CD8-positive, alpha-beta memory T cell (primary cell): ENCODE results near the gene DOCK2. TPM values are rescaled to one million over a fixed set of nuclear protein-coding genes. Genes with fewer than 3 reads are reported as not detected.
A peak's percentile ranks its signal among the peaks of the same experiment; 100 is the strongest.
"Not testable (repeated sequence)": the region's sequence is repeated elsewhere in the genome, so short reads cannot be mapped to it uniquely, and the experiment has no call there.

Experiments used
- CTCF ChIA-PET: fragments of 350-600 bp; sonication (Branson Sonifier 250); formaldehyde crosslinking; loops from one replicate; lab custom pipeline; 2021; ENCODE audit warnings: antibody characterized with exemption; lab: Charles Lee
- POLR2A ChIA-PET: fragments of 350-600 bp; sonication (Branson Sonifier 250); formaldehyde crosslinking; loops from one replicate; lab custom pipeline; 2021; ENCODE audit warnings: antibody characterized with exemption; lab: Charles Lee
- DNase-seq, 5 donors: peaks; one replicate each; pipeline versions ENCODE4 v3.0.0 to v3.0.0-alpha.2; 2020 to 2022; ENCODE audit warnings: mixed read lengths in 1 of 5
- H3K27ac ChIP-seq: one replicate; pipeline ENCODE4 v1.7.0; 2013; ENCODE audit warnings: low read depth, mild to moderate bottlenecking, low read length, moderate library complexity
- H3K27me3 ChIP-seq: 2 replicates; pipeline ENCODE4 v1.7.0; 2013; ENCODE audit warnings: low read length, mild to moderate bottlenecking; ENCODE audit not compliant: insufficient read depth, poor library complexity, severe bottlenecking
- H3K36me3 ChIP-seq: 2 replicates; pipeline ENCODE4 v1.7.0; 2013; ENCODE audit warnings: mild to moderate bottlenecking, low read length, moderate library complexity; ENCODE audit not compliant: insufficient read depth
- H3K4me1 ChIP-seq: 2 replicates; pipeline ENCODE4 v1.7.0; 2013; ENCODE audit warnings: mild to moderate bottlenecking, low read length, moderate library complexity; ENCODE audit not compliant: insufficient read depth
- H3K4me3 ChIP-seq: 2 replicates; pipeline ENCODE4 v1.7.0; 2013; ENCODE audit warnings: mild to moderate bottlenecking, low read length
- H3K9me3 ChIP-seq: 2 replicates; pipeline ENCODE4 v1.7.0; 2013; ENCODE audit warnings: mild to moderate bottlenecking, low read length
- H3K27ac Mint-ChIP-seq, 8 donors: one replicate each; pipeline ENCODE4 v1.8.0; 2020 to 2021; ENCODE audit warnings: mixed read lengths in 8 of 8, mild to moderate bottlenecking in 6 of 8, inconsistent platforms in 3 of 8, moderate library complexity in 3 of 8
- H3K27me3 Mint-ChIP-seq, 2 donors: one replicate each; pipeline ENCODE4 v1.8.0; 2020 to 2021; ENCODE audit warnings: mixed read lengths in 2 of 2, mild to moderate bottlenecking in 1 of 2, moderate library complexity in 1 of 2
- H3K36me3 Mint-ChIP-seq, 3 donors: one replicate each; pipeline ENCODE4 v1.8.0; 2020 to 2021; ENCODE audit warnings: mixed read lengths in 3 of 3, inconsistent platforms in 1 of 3, mild to moderate bottlenecking in 1 of 3
- H3K4me1 Mint-ChIP-seq, 3 donors: one replicate each; pipeline ENCODE4 v1.8.0; 2020 to 2021; ENCODE audit warnings: mixed read lengths in 3 of 3, inconsistent platforms in 1 of 3, mild to moderate bottlenecking in 1 of 3
- H3K4me3 Mint-ChIP-seq, 7 donors: one replicate each; pipeline ENCODE4 v1.8.0; 2020 to 2021; ENCODE audit warnings: mixed read lengths in 7 of 7, mild to moderate bottlenecking in 6 of 7, moderate library complexity in 4 of 7, inconsistent platforms in 2 of 7
- H3K9me3 Mint-ChIP-seq, 5 donors: one replicate each; pipeline ENCODE4 v1.8.0; 2020 to 2022; ENCODE audit warnings: mixed read lengths in 5 of 5, mild to moderate bottlenecking in 3 of 5, moderate library complexity in 2 of 5, inconsistent platforms in 1 of 5
- polyA plus RNA-seq: library from polyadenylated mRNA; unstranded; fragments of 300-500 nt; fragmentation: Illumina TruSeq; gene quantifications from one replicate; pipeline ENCODE4 v1.2.3, GENCODE V29; 2021
- total RNA-seq, 2 experiments: library from RNA; stranded (reverse); gene quantifications; one replicate each; pipeline ENCODE4 v1.2.3, GENCODE V29; 2021

Gene DOCK2
- total and polyA plus RNA-seq, 3 experiments from 2014 or later: 102 to 157 (median 155) TPM

- no peaks in the 10 kb centered on the region for H3K9me3 ChIP-seq
- peaks cover 18% of the 10 kb centered on the region for H3K36me3 ChIP-seq
- peaks cover 88% of the 10 kb centered on the region for H3K4me1 ChIP-seq
- Mint-ChIP-seq H3K27ac (peak overlapping the region; percentile 90 to 99 (median 92)), H3K4me1 (peaks cover 98 to 100% (median 100%) of the 10 kb centered on the region in 3 donors), H3K36me3 (peaks cover 0 to 48% (median 10%) of the 10 kb centered on the region in 3 donors), H3K9me3 (no peaks in the 10 kb centered on the region), H3K27me3 (no peaks in the 10 kb centered on the region), H3K4me3 (peak overlapping the region in 3 of 7 donors; percentile 11 to 73 (median 23))
- DNase-seq: no peak
- H3K27me3 ChIP-seq: no peaks in the 10 kb centered on the region
- ChIA-PET CTCF (interaction anchor here (1.6 kb wide), 1 partner anchor 19 kb away, joined by 3 read pairs; no protein-coding TSS in a partner anchor), POLR2A (no interaction called here)
- no peak overlapping the region for H3K27ac ChIP-seq
- H3K4me3 ChIP-seq: no peak overlapping the region
Observed at GRCh38 chr5:169652057-169652456, 15.0 kb downstream of the DOCK2 start.

- H3K27me3 Mint-ChIP-seq: no peaks in the 10 kb centered on the region
- peaks cover 96 to 99% (median 97%) of the 10 kb centered on the region in 3 donors for H3K4me1 Mint-ChIP-seq
- no peak overlapping the region for H3K4me3 ChIP-seq
- ChIA-PET POLR2A (no interaction called here), CTCF (interaction anchor here (1.6 to 2.1 kb wide), 2 partner anchors 16 to 18 kb away, joined by 3 to 4 read pairs; partner anchors contain the start of gene DOCK2)
- peak overlapping the region; percentile 90 to 96 (median 92) for H3K27ac Mint-ChIP-seq
- no peaks in the 10 kb centered on the region for H3K27me3 ChIP-seq
- H3K4me1 ChIP-seq: peaks cover 86% of the 10 kb centered on the region
- no peak overlapping the region for H3K4me3 Mint-ChIP-seq
- DNase-seq: no peak
- H3K27ac ChIP-seq: no peak overlapping the region
- no peaks in the 10 kb centered on the region for H3K9me3 ChIP-seq
- H3K36me3 ChIP-seq: peaks cover 18% of the 10 kb centered on the region
- no peaks in the 10 kb centered on the region for H3K9me3 Mint-ChIP-seq
- H3K36me3 Mint-ChIP-seq: peaks cover 0 to 48% (median 4%) of the 10 kb centered on the region in 3 donors
Observed at GRCh38 chr5:169653091-169653490, 16.0 kb downstream of the DOCK2 start.

DNA sequence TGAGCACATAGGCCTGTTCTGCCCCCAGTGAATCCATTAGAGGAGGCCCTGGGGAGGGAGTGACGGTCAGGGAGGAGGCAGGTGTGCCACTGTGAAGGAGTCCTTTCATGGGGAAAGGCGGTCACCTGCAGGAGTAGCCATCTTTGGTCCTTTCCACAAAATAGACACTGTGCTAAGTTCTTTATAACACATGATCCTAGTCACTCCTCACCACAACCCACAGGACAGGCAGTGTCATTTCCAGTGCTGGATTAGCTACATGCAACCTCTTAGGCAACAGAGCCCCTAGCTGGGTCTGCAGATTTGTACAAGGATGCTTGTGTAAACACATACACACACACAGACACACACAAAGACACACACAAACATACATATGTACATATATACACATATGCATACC is 18.3 kb downstream of the DOCK2 start:
- peaks cover 0 to 55% (median 7%) of the 10 kb centered on the region in 3 donors for H3K36me3 Mint-ChIP-seq
- POLR2A ChIA-PET: interaction anchor here (1.1 kb wide), 1 partner anchor 18 kb away, joined by 3 read pairs; the partner anchor contains the start of gene DOCK2
- DNase-seq: no peak
- H3K27me3 ChIP-seq: no peaks in the 10 kb centered on the region
- H3K27ac ChIP-seq: no peak overlapping the region
- no peak overlapping the region for H3K4me3 ChIP-seq
- no peaks in the 10 kb centered on the region for H3K27me3 Mint-ChIP-seq
- H3K4me1 ChIP-seq: peaks cover 70% of the 10 kb centered on the region
- H3K27ac Mint-ChIP-seq: peak overlapping the region; percentile 81 to 94 (median 90)
- peaks cover 16% of the 10 kb centered on the region for H3K36me3 ChIP-seq
- peak overlapping the region in 6 of 7 donors; percentile 27 to 78 (median 42) for H3K4me3 Mint-ChIP-seq
- H3K9me3 ChIP-seq: no peaks in the 10 kb centered on the region
- CTCF ChIA-PET: no interaction called here
- H3K4me1 Mint-ChIP-seq: peaks cover 86 to 95% (median 93%) of the 10 kb centered on the region in 3 donors
- H3K9me3 Mint-ChIP-seq: no peaks in the 10 kb centered on the region

GRCh38 chr5:169656125-169656901 is 19.2 kb downstream of the DOCK2 start:
- Histone ChIP-seq H3K9me3 (no peaks in the 10 kb centered on the region), H3K27me3 (no peaks in the 10 kb centered on the region), H3K4me3 (peak overlapping the region; percentile 11), H3K27ac (no peak overlapping the region), H3K36me3 (peaks cover 16% of the 10 kb centered on the region), H3K4me1 (peaks cover 61% of the 10 kb centered on the region)
- peaks cover 80 to 90% (median 89%) of the 10 kb centered on the region in 3 donors for H3K4me1 Mint-ChIP-seq
- no peak for DNase-seq
- H3K36me3 Mint-ChIP-seq: peaks cover 0 to 60% (median 7%) of the 10 kb centered on the region in 3 donors
- H3K27me3 Mint-ChIP-seq: no peaks in the 10 kb centered on the region
- CTCF ChIA-PET: no interaction called here
- peak overlapping the region in 6 of 7 donors; percentile 55 to 80 (median 67) for H3K4me3 Mint-ChIP-seq
- POLR2A ChIA-PET: interaction anchor here (1.1 kb wide), 1 partner anchor 19 kb away, joined by 3 read pairs; the partner anchor contains the start of gene DOCK2
- H3K9me3 Mint-ChIP-seq: no peaks in the 10 kb centered on the region
- peak overlapping the region; percentile 83 to 94 (median 90) for H3K27ac Mint-ChIP-seq

DNA sequence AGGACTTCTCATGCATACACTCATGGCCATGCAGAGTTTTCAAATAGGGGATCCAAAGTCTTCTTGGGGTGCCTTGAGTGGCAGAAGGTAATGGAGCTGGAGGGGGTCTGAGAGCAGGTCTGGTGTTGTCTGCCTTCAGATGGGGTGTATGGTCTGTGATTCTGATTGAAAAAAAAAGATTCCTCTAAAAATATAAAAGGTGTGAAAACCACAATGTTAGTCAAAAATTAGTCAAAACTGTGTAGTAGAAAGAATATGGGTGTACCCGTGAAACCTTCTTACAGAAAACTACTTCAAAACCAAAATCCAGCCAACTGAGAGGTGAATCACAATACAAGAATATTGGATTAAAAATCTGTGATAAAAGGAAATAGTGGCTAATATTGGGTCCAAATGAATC is 20.1 kb downstream of the DOCK2 start:
- DNase-seq: peak in 1 of 5 donors; percentile 19
- H3K4me1 Mint-ChIP-seq: peaks cover 79 to 89% (median 89%) of the 10 kb centered on the region in 3 donors
- CTCF ChIA-PET: no interaction called here
- peaks cover 53% of the 10 kb centered on the region for H3K4me1 ChIP-seq
- no peak overlapping the region for H3K4me3 ChIP-seq
- H3K27ac ChIP-seq: no peak overlapping the region
- POLR2A ChIA-PET: no interaction called here
- no peaks in the 10 kb centered on the region for H3K27me3 Mint-ChIP-seq
- H3K9me3 Mint-ChIP-seq: no peaks in the 10 kb centered on the region
- no peaks in the 10 kb centered on the region for H3K27me3 ChIP-seq
- H3K36me3 ChIP-seq: peaks cover 16% of the 10 kb centered on the region
- H3K27ac Mint-ChIP-seq: peak overlapping the region; percentile 51 to 94 (median 88)
- peaks cover 6 to 66% (median 15%) of the 10 kb centered on the region in 3 donors for H3K36me3 Mint-ChIP-seq
- H3K4me3 Mint-ChIP-seq: peak overlapping the region; percentile 44 to 80 (median 65)
- no peaks in the 10 kb centered on the region for H3K9me3 ChIP-seq

DNA sequence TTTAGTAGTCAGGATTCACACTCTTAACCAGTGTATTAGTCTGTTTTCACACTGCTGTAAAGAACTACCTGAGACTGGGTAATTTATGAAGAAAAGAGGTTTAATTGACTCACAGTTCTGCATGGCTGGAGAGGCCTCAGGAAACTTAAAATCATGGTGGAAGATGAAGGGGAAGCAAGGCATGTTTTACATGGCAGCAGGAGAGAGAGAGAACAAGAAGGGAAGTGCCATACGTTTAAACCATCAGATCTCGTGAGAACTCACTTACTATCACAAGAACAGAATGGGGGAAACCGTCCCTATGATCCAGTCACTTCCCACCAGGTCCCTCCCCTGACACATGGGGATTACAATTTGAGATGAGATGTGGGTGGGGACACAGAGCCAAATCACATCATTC is 25.4 kb downstream of the DOCK2 start:
- H3K27me3 ChIP-seq, H3K9me3 Mint-ChIP-seq, H3K27me3 Mint-ChIP-seq, H3K4me3 ChIP-seq, DNase-seq, H3K27ac ChIP-seq, H3K9me3 ChIP-seq, CTCF ChIA-PET, POLR2A ChIA-PET, H3K36me3 ChIP-seq: not testable (repeated sequence)
- Mint-ChIP-seq H3K4me3 (peak overlapping the region in 1 of 7 donors; percentile 60), H3K36me3 (peaks cover 24 to 61% (median 28%) of the 10 kb centered on the region in 3 donors), H3K4me1 (peaks cover 60 to 86% (median 84%) of the 10 kb centered on the region in 3 donors), H3K27ac (peak overlapping the region in 4 of 8 donors; percentile 15 to 58 (median 32))
- peaks cover 21% of the 10 kb centered on the region for H3K4me1 ChIP-seq

DNA sequence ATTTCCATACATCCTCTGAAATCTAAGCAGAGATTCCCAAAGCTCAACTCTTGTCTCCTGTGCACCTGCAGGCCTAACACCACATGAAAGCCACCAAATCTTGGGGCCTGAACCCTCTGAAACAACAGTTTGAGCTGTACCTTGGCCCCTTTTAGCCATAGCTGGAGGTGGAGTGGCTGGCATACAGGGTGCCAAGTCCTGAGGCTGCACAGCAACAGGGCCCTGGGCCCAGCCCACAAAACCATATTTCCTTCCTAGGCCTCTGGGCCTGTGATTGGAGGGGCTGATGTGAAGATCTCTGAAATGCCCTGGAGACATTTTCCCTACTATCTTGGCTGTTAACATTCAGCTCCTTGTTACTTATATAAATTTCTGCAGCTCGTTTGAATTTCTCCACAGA is 26.5 kb downstream of the DOCK2 start:
- Mint-ChIP-seq H3K4me1 (peaks cover 59 to 91% (median 91%) of the 10 kb centered on the region in 3 donors), H3K4me3 (peak overlapping the region in 1 of 7 donors; percentile 1), H3K27ac (peak overlapping the region in 2 of 8 donors; percentile 26 to 46), H3K27me3 (no peaks in the 10 kb centered on the region), H3K9me3 (no peaks in the 10 kb centered on the region), H3K36me3 (peaks cover 24 to 62% (median 28%) of the 10 kb centered on the region in 3 donors)
- Histone ChIP-seq H3K4me1 (peaks cover 16% of the 10 kb centered on the region), H3K4me3 (no peak overlapping the region), H3K36me3 (no peaks in the 10 kb centered on the region), H3K9me3 (no peaks in the 10 kb centered on the region), H3K27ac (no peak overlapping the region), H3K27me3 (no peaks in the 10 kb centered on the region)
- no peak for DNase-seq
- POLR2A ChIA-PET: interaction anchor here (1.5 kb wide), 1 partner anchor 26 kb away, joined by 4 read pairs; no protein-coding TSS in a partner anchor
- CTCF ChIA-PET: no interaction called here

DNA sequence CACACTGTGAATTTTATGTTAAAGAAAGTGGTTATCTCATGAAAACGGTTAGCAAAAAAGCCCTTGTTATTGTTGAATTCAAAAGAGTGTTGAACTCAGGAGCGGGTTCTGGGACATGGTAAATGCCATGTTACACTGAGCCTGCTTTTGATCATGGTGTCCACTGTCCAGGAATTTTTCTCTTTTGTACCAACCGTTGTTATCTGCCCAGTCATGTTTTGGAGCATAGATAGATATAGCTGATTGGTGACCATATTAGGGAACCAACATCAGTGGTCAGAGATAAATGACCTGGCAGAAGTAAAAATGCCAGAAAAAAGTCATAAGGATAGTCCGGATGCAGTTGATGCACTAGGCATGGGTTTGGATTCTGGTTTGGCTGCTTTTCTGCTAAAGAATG is 29.3 kb downstream of the DOCK2 start:
- no peak overlapping the region for H3K4me3 Mint-ChIP-seq
- H3K4me1 ChIP-seq: peaks cover 9% of the 10 kb centered on the region
- CTCF ChIA-PET: no interaction called here
- DNase-seq: no peak
- H3K27me3 ChIP-seq: no peaks in the 10 kb centered on the region
- H3K36me3 ChIP-seq: peaks cover 5% of the 10 kb centered on the region
- H3K9me3 Mint-ChIP-seq: no peaks in the 10 kb centered on the region
- no peaks in the 10 kb centered on the region for H3K27me3 Mint-ChIP-seq
- POLR2A ChIA-PET: no interaction called here
- peaks cover 54 to 91% (median 86%) of the 10 kb centered on the region in 3 donors for H3K4me1 Mint-ChIP-seq
- no peak overlapping the region for H3K4me3 ChIP-seq
- no peaks in the 10 kb centered on the region for H3K9me3 ChIP-seq
- H3K27ac ChIP-seq: no peak overlapping the region
- H3K27ac Mint-ChIP-seq: no peak overlapping the region
- H3K36me3 Mint-ChIP-seq: peaks cover 28 to 68% (median 29%) of the 10 kb centered on the region in 3 donors
